NCI-H524 (cell line): ENCODE results near the gene KIF17.
A peak's percentile ranks its signal among the peaks of the same experiment; 100 is the strongest.
"Not testable (repeated sequence)": the region's sequence is repeated elsewhere in the genome, so short reads cannot be mapped to it uniquely, and the experiment has no call there.

Source experiments
- DNase-seq, 2 experiments: peaks; one replicate each; lab custom pipeline; 2025; lab: John Stamatoyannopoulos, UW

The KIF17 gene

GRCh38 chr1:20727746-20728316, 10.0 kb upstream of the KIF17 start:
- no peak for DNase-seq

GRCh38 chr1:20726932-20727745, 9.3 kb upstream of the KIF17 start:
- DNase-seq: no peak

- no peak for DNase-seq
Observed at GRCh38 chr1:20726118-20726911, 8.5 kb upstream of the KIF17 start.

- DNase-seq: no peak
Observed at GRCh38 chr1:20725189-20726117, 7.6 kb upstream of the KIF17 start.

GRCh38 chr1:20724364-20725188, 6.8 kb upstream of the KIF17 start:
- no peak for DNase-seq

DNA sequence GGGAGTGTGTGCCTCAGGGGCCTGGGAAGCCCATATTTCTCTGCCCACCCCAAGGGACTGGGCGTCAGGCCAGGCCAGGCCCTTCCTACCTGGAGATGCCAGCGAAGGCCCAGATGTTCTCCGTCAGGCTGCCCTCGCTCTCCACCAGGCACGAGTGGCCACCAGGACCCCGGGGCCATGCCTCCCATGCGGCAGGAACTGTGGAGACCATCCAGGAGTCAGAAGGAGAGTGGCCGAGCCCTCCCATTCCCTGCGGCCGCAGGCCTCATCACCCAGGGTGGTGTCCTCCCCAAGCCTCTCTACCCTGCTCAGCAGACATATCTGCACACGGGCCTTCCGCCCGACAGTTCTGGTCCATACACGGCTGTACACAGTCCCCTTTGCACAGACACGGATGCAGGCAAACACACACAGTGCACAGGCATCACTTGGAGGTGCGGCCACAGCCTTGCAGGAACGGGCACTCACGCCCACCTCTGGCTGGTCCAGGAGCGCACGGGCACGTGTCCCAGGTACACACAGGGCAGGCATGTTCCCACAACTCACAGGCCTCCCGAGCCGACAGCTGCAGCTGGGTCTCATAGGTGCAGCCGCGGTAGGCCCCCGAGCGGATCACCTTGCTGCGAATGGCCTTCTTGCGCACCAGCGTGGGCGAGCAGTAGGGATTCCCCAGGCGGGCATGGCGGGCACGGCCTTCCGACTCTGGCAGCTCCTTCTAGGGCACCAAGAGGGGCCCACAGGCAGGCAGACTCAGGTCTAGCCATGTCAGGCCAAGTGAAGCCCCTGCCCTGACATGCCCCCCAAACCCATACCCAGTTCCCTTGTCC, 5.9 kb upstream of the KIF17 start:
- DNase-seq: no peak

DNA sequence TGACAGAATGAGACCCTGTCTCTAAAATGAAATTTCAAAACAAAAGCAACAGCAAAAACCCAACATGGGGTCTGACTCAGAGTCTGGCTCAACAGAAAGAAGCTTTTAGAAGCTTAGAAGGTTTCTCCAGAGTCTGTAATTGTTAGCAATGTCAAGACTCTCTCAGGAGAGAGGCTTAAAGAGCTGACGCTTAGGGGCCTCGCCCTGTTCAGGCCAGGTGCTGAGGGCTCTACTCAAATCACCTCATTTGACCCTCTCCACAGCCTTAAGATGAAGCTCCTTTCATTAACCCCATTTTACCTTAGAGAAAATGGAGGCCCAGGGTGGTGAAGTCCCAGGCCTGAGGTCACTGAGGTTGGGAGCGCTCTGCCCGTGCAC, 5.3 kb upstream of the KIF17 start:
- DNase-seq: no peak

DNA sequence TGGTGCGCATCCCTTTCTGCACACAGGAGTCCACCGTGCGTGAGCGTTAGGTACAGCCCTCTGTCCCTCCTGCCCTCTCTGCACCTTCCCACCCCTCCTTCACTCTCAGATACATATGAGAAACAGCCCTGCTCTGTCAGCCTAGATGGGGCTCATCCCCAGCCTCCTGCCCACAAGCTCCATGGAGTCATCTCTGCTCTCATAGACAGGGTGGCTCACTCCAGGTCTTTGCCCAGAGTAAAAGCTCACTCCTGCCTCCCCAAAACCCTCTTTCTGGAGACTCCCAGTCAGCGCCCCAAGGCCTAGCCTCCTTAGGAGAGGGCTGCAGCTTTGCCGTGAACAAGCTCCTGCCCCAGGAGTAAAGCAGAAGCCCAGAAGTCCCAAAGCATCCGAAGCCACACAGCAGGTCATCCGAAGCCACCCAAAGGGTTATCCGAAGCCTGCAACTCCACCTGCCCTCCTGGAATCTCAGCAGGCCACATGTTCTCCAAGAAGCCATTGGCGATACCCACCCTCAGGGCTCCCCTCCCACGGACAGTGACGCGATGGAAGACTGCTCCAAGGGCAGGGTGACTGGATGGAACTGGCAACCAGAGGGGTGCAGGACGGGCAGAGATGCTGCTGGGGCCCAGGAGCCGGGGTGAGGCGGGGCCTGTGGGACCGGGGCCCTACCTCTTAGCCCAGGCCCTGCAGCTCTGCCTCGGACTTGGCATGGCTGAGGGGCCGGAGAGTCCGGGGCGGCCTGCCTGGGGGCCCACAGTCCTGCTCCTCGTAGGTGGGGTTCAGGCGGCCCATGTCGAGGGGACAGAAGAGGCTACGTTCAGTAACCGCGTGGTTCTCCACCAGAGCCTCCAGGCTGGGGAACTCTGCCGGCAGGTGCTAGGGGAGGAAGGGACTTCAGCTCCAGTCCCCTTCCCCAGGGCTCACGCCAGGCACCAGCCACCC, 3.6 kb upstream of the KIF17 start:
- DNase-seq: no peak

DNA sequence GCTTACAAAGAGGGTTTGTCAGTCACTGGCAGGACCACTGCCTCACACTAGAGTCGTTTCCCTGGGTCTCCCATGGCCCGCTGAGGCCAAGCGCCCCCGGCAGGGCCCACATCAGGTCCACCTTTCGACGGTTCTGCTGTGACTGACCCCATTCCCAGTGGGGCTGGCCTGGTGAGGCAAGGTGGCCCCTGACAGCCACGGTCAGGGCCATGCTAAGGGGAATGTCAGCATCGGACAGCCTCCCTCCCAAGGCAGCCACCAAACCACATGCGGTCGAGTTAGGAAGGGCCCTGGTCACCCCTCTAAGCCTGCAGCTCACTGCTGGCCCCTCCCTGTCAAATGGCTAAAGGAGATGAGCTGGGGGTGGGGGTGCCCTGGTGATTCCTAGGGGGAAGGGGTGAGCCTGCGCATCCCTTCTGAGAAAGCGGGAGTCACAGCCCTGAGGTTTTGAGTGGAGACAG, 2.9 kb upstream of the KIF17 start:
- DNase-seq: no peak

- DNase-seq: no peak
Observed at GRCh38 chr1:20719871-20720620, 2.2 kb upstream of the KIF17 start.

GRCh38 chr1:20719261-20719660, 1.5 kb upstream of the KIF17 start:
- no peak for DNase-seq

- DNase-seq: not testable (repeated sequence)
Observed at GRCh38 chr1:20718343-20718882, 606 bp upstream of the KIF17 start.

DNA sequence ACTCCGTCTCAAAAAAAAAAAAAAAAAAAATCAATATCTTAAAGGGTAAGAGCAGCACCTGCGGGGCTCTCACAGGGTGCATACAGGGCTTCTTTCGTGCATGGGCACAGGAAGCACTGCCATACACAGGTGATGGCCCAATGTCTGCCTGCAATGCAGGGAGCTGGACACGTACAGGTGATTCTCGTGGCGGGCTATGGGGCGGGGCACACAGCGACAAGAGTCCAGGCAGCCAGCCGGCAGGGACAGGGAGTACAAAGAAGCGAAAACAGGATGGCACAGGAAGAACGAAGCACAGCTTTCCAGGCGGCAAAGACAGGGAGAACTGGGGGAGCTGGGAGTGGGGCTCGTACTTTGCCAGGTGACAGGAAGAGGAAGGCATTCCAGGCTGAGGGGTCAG, 1.6 kb downstream of the KIF17 start:
- no peak for DNase-seq

DNA sequence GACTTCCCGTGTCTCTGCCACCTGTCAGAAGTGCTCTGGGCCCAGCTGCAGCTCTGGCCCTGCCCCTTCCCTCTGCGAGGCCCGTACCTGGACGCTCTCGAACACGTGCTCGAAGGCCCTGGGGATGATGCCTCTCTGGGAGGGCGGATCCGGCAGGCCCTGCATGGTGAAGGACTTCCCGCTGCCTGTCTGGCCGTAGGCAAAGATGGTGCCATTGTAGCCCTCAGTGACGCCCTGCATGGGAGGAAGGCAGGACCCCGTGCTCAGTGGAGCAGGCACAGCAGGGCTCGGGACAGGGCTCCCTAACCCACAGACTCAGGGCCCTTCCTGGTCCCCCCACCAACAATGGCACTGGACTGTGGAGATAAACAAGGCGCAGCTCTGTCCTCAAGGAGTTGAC, 2.4 kb downstream of the KIF17 start:
- no peak for DNase-seq

- DNase-seq: no peak
Observed at GRCh38 chr1:20713440-20713839, 4.4 kb downstream of the KIF17 start.

- no peak for DNase-seq
Observed at GRCh38 chr1:20712215-20712577, 5.6 kb downstream of the KIF17 start.

DNA sequence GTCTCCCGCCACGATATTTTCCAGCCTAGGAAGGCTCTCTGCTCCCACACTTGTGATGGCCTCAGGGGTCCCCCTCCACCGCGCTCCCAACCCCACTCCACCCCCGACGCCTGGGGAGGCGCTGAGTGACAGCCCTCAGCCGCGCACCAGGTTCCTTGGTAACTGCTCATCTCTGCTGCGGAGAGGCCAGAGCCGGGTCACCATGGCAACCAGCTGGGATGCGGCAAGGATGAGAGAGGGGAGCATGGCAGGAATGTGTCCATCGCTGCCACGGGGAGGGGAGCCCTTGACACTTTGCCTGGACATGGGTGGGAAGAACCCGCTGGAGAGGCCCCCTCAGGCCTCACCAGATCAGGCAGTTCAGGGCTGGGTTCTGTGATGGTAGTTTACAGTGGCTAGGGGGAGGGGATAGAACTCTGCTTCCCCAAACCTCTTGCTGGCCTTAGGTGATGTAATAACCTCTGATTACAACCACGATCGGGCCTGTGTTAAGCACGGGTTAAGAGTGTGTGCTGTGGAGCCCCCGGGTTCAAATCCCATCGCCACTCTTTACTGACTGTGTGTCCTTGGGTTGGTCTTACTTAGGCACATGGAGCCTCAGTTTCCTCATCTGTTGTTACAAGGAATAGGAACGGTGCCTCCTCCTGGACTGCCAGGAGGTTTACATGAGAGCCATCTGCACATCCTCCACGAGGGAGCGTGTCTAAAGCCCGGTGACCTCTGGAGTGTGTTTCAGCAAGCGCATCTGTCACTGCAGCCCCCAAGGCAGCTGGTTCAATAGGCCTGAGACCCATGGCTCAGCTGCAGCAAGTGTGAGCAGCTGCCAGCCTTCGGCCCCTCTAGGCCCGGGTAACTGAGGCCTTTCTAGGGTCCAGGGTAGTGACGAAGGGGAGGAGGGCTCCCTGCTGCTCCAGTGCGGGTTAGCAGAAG, 6.3 kb downstream of the KIF17 start:
- DNase-seq: peak; percentile 82 to 91
